HG03066 (cell line): ENCODE results near the gene CHID1.

Experiments used
- ATAC-seq: cut with Tn5 transposase; IDR thresholded peaks from one replicate; pipeline ENCODE4 v1.9.1; 2021; ENCODE audit warnings: low read depth; ENCODE audit not compliant: unreplicated experiment

CHID1 gene

DNA sequence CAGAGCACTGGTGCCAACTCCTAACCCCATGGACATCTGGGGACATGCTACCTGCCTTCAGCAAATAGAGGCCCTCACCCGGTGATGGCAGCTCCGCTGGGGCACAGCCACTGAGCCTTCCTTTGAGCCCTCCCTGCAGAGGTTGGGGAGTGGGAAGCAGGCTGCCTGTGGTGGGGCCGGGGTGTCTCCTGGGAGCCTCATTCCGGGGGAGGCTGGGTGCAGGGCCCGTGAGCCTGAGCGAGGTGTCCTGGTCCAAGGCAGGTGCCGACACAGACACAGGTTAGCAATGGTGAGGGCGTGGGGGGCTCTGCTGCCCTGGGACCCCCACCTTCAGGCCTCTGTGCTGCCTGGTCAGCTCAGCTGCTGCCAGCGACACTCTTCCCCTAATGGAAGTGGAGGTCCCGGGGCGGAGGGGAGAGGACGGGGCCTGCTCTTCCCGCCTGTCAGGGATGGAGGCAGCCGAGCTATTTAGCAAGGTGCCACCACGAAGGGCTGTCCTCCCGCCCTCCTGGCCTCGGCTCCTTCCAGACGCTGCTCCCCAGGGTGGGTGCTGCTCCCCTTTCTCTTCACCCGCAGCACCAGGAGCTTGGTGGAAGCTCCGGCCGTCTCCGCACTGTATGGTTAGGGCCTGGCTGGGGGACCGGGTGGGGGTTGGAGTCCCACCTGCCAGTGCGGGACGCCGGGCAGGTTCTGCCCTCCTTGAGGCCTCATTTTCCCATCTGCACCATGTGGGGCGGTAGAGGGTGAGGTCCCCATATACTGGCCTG, 56.7 kb downstream of the CHID1 start:
- no peak for ATAC-seq

DNA sequence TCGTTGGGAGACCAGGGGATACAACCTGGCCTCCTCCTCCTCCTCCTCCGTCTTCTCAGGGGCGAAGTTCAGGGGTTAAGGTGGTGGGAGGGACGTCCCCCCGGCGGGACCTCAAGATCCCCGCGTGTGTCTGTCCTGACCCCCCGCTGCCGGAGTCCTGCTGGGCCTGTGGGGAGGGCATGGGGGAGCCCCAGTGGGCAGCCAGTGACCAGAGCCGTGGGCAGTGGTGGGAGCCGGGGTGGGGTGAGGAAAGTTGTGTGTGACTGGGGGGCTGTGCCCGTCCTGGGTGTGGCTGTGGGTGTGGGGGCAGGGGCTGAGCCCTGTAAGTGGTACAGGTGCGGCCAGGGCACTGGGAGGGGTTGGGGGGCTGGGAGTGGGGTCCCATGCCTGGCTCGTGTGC, 57.8 kb downstream of the CHID1 start:
- ATAC-seq, result no peak

DNA sequence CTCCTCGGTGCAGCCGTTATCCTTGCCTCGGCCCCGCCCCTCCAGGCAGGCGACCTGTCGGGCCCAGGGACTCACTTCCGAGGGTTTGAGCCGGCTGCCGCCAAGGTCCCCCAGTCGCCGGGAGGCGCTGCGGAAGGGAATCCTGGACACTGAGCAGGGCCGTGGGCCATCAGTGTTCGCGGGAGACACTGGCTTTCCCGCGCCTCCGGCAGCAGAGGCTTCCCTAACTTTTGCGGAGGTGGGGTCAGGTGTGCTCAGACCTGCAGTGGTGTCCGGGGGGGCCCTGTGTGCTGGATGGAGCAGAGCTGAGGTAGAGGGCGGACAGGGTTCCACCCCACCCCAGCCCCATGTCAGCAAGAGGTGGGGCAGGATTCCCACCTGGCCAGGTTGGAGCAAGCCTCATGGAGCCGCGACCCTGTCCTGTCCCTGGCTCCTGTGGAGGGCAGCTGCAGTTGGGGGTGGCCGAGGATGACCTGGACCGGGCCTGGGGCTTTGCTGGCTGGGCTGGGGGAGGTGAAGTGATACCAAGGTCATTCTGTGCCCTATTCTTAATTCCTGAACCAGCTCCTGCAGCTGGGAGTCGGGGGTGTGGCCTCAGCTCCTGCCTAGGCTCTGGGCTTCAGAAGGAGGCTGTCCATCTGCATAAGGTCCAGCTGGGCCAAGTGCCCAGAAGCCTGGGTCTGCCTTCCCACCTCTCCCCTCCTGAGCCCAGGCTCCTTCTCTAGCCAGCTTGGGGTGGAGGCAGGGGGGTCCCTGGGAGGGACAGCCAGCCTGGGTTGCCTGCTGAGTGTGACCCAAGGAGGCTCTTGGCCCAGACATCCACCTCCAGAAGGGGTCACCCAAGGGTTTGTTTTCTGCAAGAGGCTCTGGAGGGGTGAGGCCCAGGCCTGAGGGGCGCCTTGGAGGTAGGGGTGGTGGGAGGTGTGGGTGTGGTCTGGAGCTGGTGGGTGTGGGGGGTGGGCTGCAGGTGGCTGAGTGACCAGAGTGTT, 59.5 kb downstream of the CHID1 start:
- no peak for ATAC-seq

DNA sequence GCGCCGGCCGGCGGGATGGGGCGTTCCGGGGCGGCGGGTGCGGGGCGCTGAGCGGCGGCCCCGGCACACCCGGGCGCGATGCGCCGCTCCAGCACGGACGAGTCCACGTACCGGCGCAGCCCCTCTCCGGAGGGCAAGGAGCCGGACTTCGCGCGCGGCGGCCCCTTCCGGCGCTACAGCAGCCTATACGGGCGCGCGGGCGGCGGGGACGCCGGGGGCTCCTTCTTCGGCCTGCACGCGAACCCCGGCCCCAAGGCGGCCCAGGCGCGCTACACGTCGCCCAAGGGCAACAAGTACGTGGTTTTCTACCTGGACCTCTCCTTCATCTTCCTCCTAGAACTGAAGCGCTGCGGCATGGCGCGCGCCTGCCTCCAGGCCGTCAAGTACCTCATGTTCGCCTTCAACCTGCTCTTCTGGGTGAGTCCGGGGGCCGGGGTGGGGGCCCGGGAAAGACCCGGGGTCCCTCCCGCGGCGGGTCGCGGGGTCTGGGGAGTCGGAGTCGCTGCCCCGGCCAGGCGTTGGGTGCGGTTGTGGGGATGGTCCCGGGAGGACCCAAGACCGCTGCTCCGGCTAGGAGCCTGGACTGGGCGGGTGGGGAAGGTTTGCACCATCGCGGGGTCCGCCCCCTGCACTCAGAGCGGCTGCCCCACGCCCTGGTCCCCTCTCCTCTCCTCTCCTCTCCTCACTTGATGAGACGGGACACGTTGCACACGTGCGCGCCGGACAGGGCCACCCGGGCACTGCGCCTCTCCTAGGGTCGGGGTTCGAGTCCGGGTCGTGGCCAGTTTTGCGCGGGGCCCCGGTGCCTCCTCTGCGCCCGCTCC, 60.4 kb downstream of the CHID1 start:
- ATAC-seq, result no peak

DNA sequence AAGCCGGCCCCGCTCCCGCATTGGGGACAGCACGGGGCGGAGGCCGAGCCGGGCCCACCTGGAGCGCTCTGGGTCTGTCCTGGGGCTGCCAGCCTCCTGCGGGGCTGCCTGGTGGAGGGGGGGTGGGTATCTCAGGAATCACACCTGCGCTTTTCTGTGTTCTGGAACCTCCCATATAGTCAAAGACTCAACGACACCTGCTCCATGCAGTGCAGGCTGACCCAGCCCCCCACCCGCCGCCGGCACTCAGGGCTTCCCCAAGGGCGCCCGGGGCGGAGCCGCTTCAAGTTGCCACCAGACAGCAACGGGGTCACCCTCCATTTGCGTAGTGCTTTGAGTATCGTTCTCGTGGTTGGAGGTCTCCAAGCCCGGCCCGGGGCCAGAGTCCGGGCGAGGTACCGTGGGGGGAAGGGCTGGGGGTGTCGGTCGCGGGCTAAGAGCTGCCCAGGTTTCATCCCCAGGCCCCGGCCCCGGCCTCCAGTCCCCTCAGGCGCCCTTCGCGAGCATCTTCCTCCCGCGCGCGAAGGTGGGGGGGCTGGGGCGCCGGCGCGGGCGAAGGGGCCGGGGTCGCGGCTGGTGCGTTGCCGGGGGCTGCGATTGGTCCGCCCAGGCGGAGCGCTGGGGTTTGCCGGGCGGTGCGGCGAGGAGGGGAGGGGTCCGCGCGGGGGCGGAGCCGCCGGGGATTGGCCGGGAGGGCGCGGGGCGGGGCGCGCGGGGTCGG, 61.3 kb downstream of the CHID1 start:
- no peak for ATAC-seq

DNA sequence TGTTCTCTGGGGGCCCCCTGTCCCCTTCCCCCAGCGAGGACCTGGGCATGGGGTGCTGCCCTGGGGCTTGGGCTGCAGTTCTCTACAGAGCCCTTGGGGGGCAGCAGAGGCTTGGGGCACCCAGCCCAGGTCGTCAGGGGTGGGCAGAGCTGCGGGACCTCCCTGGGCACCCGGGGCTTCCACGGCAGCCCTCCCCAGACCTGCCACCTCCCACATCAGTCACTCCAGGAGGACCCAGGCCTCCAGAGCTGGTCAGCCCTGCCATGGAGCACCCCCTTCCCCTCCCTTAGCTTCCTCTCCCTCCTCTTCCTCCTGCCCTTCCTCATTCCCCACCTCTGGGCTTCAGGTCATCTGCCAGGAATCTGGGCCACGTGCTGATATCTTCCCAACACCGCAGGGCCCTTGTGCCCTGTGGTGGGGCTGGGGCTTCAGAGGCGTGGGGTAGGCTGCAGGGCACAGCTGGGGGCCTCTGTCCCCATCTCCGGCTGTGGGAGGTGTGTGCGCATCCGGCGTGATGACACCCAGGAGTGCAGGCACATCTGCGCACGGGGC, 62.2 kb downstream of the CHID1 start:
- no peak for ATAC-seq

DNA sequence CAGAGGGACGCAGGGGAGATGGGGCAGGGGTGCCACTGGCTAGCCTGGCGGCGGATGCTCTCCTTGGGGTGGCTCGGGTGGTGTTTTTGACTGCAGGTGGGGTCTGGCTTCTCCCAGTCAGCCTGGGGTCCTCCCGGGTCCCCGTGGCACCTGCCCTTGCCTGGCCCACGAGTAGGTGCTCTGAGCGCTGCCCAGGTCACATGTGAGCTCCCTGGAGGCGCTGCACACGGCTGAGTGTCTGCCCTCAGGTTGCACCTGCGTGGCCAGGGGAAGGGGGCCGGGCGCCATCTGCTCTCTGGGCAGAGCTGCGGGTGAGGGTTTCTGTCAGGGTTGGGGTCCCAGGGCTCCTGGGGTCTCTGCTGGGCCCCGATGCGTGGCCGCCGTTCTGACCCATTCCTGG, 62.7 kb downstream of the CHID1 start:
- ATAC-seq, result no peak

DNA sequence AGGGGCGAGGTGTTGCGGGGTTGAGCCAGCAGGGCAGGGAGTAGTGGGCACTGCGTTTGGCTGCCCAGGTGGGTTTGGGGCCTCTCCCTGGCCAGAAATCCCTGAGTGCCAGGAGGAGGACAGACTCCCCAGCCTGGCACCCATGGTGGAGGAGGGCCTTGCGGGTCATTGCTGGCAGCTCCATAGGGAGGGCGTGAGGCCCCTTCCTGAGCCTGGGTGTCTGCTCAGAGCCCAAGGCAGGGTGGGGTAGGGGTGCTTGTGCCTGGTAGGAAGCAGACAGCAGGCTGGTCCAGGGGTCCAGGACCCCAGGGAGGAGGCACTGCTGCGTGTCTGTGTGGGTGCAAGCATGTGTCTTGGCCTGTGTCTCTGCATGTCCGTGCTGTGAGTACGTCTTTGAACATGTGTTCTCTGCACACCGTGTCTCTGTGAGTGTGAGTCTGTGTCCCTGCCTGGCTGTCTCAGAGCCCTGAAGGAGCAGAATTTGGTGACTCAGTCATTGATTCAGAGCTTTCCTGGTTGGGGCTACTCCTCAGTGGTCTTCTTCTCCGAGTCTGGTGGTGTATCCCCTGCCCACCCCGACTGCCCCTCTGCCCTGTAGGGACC, 64.0 kb downstream of the CHID1 start:
- no peak for ATAC-seq

DNA sequence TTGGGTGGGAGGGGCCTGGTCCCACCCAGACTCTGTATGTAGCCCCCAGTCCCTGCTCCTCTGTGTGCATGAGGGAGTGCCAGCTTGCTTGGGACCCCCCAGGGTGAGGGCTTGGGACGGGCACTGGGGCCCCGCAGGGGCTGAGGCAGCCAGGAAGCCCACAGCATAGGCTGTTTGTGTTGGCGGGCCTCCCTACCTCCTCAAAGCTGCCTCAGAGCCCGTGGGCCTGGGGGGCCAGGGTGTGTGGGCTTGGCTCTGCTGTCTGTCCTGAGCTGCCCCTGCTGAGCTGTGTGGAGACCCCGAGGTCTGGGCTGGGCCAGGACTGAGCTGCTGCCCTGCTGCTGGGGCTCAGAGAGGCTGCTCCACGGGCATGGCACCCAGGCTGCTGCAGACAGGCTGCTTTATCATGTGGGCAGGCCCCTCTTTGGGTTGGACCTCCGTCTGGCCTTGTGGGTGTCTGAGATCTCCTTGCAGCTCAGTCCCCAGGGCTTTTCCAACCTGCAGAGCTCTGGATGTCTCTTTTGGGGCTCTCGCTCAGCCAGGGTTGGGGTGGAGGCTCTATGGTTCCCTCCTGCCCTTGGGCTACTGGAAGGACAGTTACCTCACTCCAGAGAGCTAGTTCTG, 64.6 kb downstream of the CHID1 start:
- ATAC-seq, result no peak

DNA sequence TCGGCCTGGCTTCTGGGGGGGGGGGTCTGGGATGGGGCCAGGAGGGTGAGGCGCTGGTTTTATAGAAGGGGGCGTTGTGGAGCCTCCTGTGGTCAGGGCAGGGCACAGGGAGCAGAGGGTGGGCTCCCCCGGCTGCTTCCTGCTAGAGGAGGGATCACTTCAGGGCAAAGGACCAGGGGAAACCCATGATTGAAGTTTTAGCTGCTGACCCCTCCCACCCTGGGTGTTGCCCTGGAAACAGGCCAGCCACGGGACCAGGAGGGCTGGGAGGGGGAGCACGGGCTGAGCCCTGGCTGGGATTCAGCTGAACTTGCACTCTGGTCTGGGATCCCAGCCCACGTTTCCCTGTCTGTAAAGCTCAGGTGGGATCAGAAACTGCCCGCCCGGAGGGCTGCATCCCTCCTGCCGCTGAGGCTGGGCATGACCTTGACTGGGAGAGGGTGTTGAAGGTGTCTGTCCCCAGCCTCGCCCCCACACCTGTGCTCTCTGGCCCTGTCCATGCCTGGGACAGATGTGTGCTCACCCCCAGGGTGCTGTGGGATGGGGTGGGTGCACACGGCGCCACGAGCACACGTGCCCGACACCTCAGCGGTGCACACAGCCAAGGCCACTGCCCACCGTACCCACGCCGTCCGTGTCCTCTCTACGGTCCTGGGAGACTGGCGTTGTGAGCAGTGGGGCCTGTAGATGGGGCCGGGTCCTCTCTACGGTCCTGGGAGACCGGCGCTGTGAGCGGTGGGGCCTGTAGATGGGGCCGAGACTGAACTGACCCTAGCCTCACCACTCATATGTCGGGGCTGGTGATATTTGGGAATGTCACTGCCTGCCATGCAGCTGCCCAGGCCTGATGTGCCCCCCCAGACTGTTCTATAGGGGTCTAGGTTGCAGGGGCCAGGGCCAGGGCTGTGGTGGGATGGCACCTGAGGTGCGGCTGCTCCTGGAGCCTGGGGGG, 65.6 kb downstream of the CHID1 start:
- no peak for ATAC-seq

DNA sequence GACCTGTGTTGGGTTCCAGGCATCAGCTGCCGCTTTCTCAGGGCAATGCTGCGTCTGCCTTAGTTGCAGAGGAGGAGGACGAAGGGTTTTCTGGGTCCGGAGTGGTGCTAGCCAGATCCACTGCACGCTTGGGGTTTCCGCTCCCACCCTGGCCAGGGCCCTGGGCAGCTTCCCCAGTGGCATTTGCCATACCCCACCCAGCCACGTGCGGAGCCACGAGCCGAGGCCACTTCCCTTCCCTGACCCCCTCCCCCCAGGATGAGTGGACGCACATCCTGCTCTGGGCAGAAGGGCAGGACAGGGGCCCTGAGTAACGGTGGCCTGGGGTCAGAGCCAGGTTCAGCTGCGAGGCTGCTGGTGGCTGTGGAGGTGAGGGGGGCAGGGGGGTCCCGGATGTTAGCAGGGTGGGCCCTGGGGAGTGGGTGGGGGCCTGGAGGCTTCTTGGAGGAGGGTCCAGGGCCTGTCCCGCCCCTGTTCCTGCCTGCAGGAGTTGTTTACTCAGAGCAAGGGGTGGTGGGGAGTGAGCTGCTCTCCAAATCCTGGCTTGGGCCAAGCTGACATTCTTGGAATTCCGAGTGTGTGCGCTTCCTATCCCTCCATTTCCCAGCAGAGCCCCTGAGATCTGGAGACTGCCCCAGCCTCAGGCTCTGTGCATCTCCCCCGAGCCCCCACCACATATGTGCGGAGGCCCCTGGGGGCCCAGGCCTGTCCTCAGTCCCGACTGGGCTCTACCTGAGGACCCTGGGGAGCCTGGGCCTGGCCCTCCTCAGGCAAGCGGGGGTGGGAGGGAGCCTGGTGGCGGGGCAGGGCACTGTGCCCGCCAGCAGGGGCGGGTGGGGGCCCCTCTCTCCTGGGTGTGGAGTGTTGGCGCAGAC, 66.6 kb downstream of the CHID1 start:
- ATAC-seq, result no peak

DNA sequence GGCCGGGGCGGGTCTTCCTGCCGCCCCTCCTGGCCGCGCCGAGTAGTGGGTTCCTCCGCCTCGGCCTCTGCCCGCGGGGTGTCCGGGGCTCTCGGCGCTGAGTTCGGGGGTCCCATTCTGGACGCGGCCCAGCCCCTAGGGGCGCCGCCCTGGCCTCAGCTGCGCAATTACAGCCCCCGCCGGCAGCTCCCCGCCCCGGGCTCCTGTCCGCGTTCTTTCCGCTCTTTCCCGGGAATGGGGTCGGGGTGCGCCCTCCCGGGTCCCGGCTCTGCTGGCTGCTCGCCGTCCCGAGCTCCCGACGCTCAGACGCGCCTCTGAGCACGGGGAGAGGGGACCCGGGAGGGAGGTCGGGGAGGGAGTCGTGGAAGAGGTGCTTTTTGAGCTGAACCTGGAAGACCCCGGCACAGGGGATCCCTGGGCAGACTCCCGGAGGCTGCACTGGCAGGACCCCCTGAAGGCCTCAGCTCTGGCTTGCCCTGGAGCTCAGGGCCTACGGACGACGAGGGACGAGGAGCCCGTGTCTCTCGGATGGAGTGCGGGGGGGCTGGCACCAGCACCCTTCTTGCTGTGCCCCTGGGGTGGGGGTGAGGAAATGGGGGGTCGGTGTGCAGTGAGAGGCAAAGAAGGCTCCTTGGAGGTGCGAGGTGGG, 67.4 kb downstream of the CHID1 start:
- ATAC-seq, result no peak

DNA sequence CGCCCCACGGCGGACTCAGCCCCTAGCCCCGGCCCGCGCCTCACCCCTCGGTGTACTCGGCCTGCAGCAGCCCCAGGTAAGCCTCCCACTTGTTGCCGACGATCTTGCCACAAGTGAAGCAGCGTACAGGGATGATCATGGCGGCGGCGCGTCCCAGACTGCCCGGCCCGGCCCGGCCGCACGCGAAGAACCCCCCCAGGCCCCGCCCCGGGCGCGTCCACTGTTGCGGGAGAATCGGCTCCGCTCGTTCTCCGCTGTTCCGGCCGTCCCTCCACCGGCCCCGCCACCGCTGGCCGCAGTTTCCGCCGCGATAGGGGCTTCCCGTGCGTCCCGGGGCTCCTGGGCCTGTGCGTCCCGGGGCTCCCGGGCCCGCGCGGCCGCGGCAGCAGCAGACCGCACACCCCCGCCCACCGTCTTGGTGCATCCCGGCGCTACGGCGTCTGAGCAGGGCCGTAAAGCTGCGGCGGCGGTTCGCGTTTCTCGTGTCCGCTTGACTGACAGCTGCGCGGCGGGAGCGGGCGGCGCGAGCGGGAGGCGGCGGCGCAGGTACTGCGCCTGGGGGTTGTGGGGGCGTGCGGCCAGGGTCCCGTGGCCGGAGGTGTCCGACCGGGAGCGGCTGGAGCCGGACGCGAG, 68.1 kb downstream of the CHID1 start, which contains the start of the genes POLR2L and TSPAN4:
TSS of gene POLR2L (minus strand) at position 160 of the 633 bp plus-strand sequence. CDS start at position 139, 21 bp downstream.
TSS of gene TSPAN4 (plus strand) at position 483 of the 633 bp plus-strand sequence. CDS start 7,453 bp downstream, outside the sequence.
- peak; percentile 63 for ATAC-seq

DNA sequence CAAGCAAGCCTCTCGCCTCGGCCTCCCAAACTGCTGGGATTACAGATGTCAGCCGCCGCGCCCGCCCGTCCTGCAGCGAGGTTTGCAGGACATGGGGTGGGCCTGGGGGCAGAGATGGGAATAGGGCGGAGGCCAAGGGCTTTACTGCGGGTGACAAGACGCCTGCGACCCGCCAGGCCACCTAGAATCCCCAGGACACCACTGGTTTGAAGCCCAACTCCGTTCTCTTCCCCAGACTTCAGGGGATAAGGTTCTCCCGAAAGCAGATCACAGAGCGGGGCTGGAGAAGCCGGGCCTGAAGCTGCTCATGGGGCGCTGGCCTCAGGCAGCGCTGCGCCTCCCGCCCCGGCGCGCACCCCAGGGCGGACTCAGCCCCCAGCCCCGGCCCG, 68.6 kb downstream of the CHID1 start:
- peak; percentile 37 for ATAC-seq

DNA sequence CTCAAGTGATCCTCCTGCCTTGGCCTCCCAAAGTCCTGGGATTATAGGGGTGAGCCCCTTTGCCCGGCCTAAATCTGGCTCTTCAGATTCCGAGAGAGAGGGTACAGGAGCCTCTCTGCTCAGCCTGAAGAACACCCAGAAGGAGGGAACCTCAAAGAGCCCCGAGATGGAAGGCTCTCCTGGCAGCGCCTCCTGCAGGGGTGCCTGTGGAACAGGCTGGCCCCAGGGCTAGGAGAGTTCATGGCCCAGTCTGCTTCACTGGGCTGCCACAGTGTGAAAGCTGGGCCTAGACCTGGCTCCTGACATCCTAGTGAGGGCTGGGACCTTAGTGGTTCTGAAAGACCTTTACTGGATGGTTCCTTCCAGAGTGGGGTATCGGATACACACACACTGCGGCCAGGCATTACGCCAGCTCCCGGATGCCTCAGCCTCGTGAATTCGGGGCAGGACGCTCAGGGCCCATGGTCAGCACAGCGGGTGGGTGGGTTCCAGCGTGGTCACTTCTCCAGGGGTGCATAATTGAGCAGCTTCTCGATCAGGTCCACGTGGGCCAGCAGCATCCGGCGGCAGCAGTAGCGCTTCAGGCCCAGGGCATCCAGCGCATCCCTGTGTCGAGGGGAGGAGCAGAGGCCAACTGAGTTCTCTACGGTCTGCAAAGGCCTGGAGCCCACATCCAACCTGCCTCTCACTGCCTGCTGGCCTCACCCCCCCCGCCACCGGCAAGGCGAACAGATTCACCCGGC, 70.6 kb downstream of the CHID1 start:
- ATAC-seq, result no peak
